Stimulated activated naive CD8-positive, alpha-beta T cell treated with anti-CD3 and anti-CD28 coated beads, Interleukin-15, amount 100 ng/mL, for 72 hours (primary cell): ENCODE measurements around the gene SP8.
A peak's percentile ranks its signal among the peaks of the same experiment; 100 is the strongest.
"Not testable (repeated sequence)": the region's sequence is repeated elsewhere in the genome, so short reads cannot be mapped to it uniquely, and the experiment has no call there.

Experiments
- ATAC-seq: fragments of 150-1000 bp; cut with Tn5 transposase; 2 replicates; pipeline ENCODE4 v1.10.0; 2021; ENCODE audit warnings: mild to moderate bottlenecking, moderate library complexity
- DNase-seq, 2 donors: peaks; one replicate each; pipeline ENCODE4 v3.0.0; 2021 to 2022
- H3K27ac Mint-ChIP-seq, 2 donors: one replicate each; pipeline ENCODE4 v1.8.0; 2022; ENCODE audit warnings: mild to moderate bottlenecking in 2 of 2, mixed read lengths in 2 of 2, moderate library complexity in 2 of 2
- H3K27me3 Mint-ChIP-seq: one replicate; pipeline ENCODE4 v1.8.0; 2022; ENCODE audit warnings: mixed read lengths
- H3K4me1 Mint-ChIP-seq: one replicate; pipeline ENCODE4 v1.8.0; 2022; ENCODE audit warnings: mild to moderate bottlenecking, mixed read lengths
- H3K4me3 Mint-ChIP-seq, 2 donors: one replicate each; pipeline ENCODE4 v1.8.0; 2022; ENCODE audit warnings: mild to moderate bottlenecking in 2 of 2, mixed read lengths in 2 of 2, moderate library complexity in 1 of 2
- H3K9me3 Mint-ChIP-seq, 2 donors: one replicate each; pipeline ENCODE4 v1.8.0; 2022; ENCODE audit warnings: mixed read lengths in 2 of 2

The SP8 gene

GRCh38 chr7:20786779-20787659, at the start of gene SP8:
TSS of gene SP8 (minus strand) at chr7:20786886. CDS start at chr7:20786798, 88 bp downstream.
- peak within 1 kb of the TSS in 1 of 2 donors; percentile 42 for H3K27ac Mint-ChIP-seq
- DNase-seq: peak in 1 of 2 donors; percentile 29
- H3K4me1 Mint-ChIP-seq: peaks cover 45% of the 10 kb centered on the region
- peak within 1 kb of the TSS; percentile 82 for H3K4me3 Mint-ChIP-seq
- ATAC-seq: peak; percentile 63
- H3K9me3 Mint-ChIP-seq: peaks cover 0 to 7% of the 10 kb centered on the region in 2 donors
- peaks cover 86% of the 10 kb centered on the region for H3K27me3 Mint-ChIP-seq

- H3K27ac Mint-ChIP-seq, H3K9me3 Mint-ChIP-seq, DNase-seq, H3K4me1 Mint-ChIP-seq, H3K27me3 Mint-ChIP-seq, H3K4me3 Mint-ChIP-seq, ATAC-seq: not testable (repeated sequence)
Observed at GRCh38 chr7:20836424-20836823, 49.7 kb upstream of the SP8 start.

DNA sequence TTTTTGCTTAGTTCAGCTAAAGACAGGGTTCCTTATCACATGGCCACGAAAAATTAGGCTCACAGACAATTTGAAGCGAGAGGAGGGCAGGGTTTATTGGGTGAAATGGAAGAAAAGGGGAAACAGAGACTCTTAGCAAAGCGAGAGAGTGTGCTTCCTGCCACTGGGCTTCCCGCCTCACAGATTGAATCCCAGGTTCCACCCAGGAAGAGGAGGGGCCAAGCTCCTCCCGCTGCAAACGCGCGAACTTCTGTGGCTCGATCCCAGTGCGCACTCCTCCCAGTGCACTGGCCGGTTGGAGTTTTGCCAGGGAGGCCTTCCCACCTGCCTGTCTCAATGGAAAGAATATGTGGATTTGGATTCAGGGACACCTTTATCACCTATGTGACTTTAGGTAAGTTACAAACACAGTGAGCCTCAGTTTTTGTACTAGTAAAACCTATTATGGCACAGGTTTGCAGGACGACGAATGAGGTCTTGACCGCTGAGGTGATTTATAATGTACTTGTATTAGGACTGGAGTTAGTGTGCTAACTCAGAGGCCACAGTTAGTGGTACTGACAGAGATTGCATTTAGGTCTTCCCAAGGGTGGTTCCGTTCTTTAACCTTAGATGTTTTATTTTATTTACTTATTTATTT, 48.5 kb upstream of the SP8 start:
- Mint-ChIP-seq H3K27ac (no peak overlapping the region), H3K27me3 (peaks cover 8% of the 10 kb centered on the region), H3K4me1 (no peaks in the 10 kb centered on the region), H3K9me3 (no peaks in the 10 kb centered on the region), H3K4me3 (no peak overlapping the region)
- DNase-seq: no peak
- no peak for ATAC-seq

DNA sequence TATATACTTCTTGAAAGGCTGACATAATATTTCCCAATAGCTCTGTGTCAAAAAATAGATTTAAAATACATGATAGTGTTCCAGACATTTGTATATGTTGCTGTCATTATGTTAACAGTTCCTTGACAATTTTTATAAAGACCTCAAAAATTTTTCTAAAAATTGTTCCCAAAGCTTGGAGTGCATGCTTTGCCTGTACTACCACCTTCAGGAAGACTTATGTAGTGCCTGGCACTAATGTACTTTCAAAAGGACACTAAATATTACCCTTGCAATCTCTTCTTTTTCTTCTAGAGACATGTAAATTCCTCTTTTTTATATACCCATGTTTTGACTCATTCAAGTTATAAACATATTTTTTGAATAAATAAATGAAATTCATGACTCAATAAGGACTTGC, 48.0 kb upstream of the SP8 start:
- Mint-ChIP-seq H3K4me1 (no peaks in the 10 kb centered on the region), H3K27ac (no peak overlapping the region), H3K4me3 (no peak overlapping the region), H3K9me3 (no peaks in the 10 kb centered on the region), H3K27me3 (peaks cover 8% of the 10 kb centered on the region)
- DNase-seq (no peak), ATAC-seq (no peak)

DNA sequence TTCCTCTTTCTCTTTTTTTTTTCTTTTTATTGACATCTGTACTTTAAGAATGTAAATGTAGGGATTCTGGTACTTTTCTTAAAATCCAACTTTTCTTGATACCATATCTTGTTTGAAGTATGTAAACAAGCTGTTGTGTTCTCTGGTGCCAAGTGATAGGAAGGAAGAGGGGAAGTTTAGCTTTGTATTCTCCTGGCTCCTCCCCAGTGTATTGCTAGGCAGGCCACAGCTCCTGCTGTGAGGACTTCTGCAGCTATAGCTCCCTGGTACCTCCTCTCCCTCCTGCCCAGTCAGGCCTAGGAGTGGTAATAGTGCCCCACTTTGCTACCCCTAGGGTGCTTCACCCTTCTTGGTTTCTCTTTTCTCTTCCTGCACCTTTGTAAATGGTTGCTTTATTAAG, 45.3 kb upstream of the SP8 start:
- no peak overlapping the region for H3K4me3 Mint-ChIP-seq
- no peaks in the 10 kb centered on the region for H3K4me1 Mint-ChIP-seq
- DNase-seq (no peak), ATAC-seq (no peak)
- peak overlapping the region in 1 of 2 donors; percentile 14 for H3K27ac Mint-ChIP-seq
- peaks cover 14% of the 10 kb centered on the region for H3K27me3 Mint-ChIP-seq
- no peaks in the 10 kb centered on the region for H3K9me3 Mint-ChIP-seq

DNA sequence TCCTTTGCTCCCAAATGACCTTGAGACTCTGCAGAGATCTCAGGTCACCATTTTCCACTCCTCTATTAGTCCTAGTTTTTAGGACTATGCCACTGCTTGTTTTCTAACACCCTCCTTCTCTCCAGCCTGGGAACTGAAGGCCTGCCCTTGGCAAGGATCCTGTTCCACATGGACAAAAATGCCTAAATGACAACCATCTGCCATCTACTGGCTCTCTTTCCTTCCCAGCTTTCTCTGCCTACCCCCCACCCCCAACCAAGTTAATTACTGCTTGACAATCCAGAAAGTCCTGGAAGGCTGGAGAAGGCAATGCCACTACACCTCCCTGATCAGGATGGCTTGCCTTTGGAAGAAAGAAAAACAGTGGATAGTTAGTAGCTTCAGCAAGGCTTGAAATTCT, 44.8 kb upstream of the SP8 start:
- H3K4me3 Mint-ChIP-seq: no peak overlapping the region
- H3K27ac Mint-ChIP-seq: no peak overlapping the region
- peaks cover 14% of the 10 kb centered on the region for H3K27me3 Mint-ChIP-seq
- no peak for ATAC-seq
- no peaks in the 10 kb centered on the region for H3K4me1 Mint-ChIP-seq
- H3K9me3 Mint-ChIP-seq: no peaks in the 10 kb centered on the region
- no peak for DNase-seq

DNA sequence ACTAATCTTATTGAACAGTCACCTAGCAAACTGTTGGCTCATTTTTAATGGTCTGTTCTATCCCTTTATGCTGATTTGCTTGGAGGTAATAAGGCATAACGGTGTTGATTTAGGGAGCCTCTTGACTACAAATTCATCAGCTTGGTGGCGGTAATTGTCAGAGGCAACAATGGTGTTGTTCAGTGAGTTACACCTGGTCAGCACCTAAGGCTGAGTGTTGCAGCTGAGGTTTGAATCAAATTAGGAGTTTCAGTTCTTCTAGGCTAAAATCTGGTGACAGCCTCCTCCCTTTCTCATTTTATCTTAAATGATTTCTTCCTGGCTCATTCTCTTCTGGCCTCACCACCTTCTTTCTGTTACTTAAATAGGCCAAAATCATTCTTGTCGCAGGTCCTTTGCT, 42.3 kb upstream of the SP8 start:
- no peaks in the 10 kb centered on the region for H3K4me1 Mint-ChIP-seq
- DNase-seq (no peak), ATAC-seq (no peak)
- H3K9me3 Mint-ChIP-seq: no peaks in the 10 kb centered on the region
- no peak overlapping the region for H3K27ac Mint-ChIP-seq
- H3K27me3 Mint-ChIP-seq: peaks cover 14% of the 10 kb centered on the region
- no peak overlapping the region for H3K4me3 Mint-ChIP-seq

- DNase-seq: no peak
- Mint-ChIP-seq H3K9me3 (no peaks in the 10 kb centered on the region), H3K27me3 (peaks cover 14% of the 10 kb centered on the region)
Observed at GRCh38 chr7:20827172-20827571, 40.5 kb upstream of the SP8 start.

DNA sequence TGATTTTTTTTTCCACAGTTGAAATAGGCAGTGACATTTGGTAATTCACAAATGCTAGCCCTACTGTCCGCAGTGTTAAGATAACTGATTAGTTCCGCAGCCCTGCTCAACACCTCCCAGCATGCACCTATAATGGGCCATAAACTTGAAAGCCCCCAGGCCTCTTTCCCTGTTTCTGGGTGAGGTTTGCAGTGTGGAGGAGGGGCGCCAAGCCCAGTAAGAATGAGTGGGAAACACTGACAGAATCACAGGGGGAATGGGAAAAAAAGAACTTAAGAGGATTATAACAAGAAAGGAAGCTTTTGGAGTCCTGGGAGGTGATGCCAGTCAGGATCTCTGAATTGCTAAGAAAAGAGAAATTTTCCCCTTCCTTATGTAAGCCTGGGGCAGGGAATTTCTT, 39.6 kb upstream of the SP8 start:
- H3K27ac Mint-ChIP-seq: no peak overlapping the region
- no peaks in the 10 kb centered on the region for H3K4me1 Mint-ChIP-seq
- ATAC-seq (no peak), DNase-seq (no peak)
- H3K27me3 Mint-ChIP-seq: peaks cover 9% of the 10 kb centered on the region
- no peak overlapping the region for H3K4me3 Mint-ChIP-seq
- H3K9me3 Mint-ChIP-seq: no peaks in the 10 kb centered on the region

More at GRCh38 chr7:20827172-20827571, 40.5 kb upstream of the SP8 start:
- Mint-ChIP-seq H3K27ac (no peak overlapping the region), H3K4me1 (no peaks in the 10 kb centered on the region), H3K4me3 (no peak overlapping the region)
- no peak for ATAC-seq

GRCh38 chr7:20825555-20825954, 38.9 kb upstream of the SP8 start:
- no peak overlapping the region for H3K27ac Mint-ChIP-seq
- H3K4me1 Mint-ChIP-seq: no peaks in the 10 kb centered on the region
- no peaks in the 10 kb centered on the region for H3K9me3 Mint-ChIP-seq
- peaks cover 7% of the 10 kb centered on the region for H3K27me3 Mint-ChIP-seq
- DNase-seq (no peak), ATAC-seq (no peak)
- no peak overlapping the region for H3K4me3 Mint-ChIP-seq

GRCh38 chr7:20821390-20821789, 34.7 kb upstream of the SP8 start:
- not testable (repeated sequence) for ATAC-seq, H3K4me1 Mint-ChIP-seq, H3K4me3 Mint-ChIP-seq, H3K27me3 Mint-ChIP-seq, H3K27ac Mint-ChIP-seq, H3K9me3 Mint-ChIP-seq, DNase-seq

- no peaks in the 10 kb centered on the region for H3K4me1 Mint-ChIP-seq
- H3K4me3 Mint-ChIP-seq: no peak overlapping the region
- H3K9me3 Mint-ChIP-seq: no peaks in the 10 kb centered on the region
- no peak for ATAC-seq
- DNase-seq: no peak
- H3K27me3 Mint-ChIP-seq: no peaks in the 10 kb centered on the region
- no peak overlapping the region for H3K27ac Mint-ChIP-seq
Observed at GRCh38 chr7:20816372-20816959, 29.8 kb upstream of the SP8 start.

DNA sequence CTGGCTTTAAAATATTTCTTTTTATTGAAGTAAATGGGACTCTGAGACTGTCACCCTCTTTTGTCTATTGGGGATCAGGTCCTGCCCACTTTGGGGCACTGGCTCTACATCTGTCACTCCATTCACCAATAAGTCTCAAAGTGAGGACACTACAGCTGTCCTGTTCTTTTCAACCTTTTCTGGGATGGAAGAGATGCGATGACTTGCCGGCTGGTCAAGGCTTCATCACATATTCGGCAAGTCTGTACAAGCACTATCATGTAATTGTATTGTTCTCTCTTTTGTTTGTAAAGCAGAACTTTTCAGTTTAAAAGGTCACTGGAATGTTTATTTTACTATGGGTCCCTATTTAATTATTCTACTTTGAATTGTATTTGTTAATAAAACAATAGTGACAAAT, 17.7 kb upstream of the SP8 start:
- no peaks in the 10 kb centered on the region for H3K9me3 Mint-ChIP-seq
- peaks cover 8% of the 10 kb centered on the region for H3K27me3 Mint-ChIP-seq
- ATAC-seq: no peak
- no peak for DNase-seq
- no peaks in the 10 kb centered on the region for H3K4me1 Mint-ChIP-seq
- no peak overlapping the region for H3K4me3 Mint-ChIP-seq
- no peak overlapping the region for H3K27ac Mint-ChIP-seq

- H3K4me1 Mint-ChIP-seq: peaks cover 19% of the 10 kb centered on the region
- H3K4me3 Mint-ChIP-seq: no peak overlapping the region
- H3K9me3 Mint-ChIP-seq: no peaks in the 10 kb centered on the region
- DNase-seq (no peak), ATAC-seq (no peak)
- H3K27ac Mint-ChIP-seq: no peak overlapping the region
- peaks cover 49% of the 10 kb centered on the region for H3K27me3 Mint-ChIP-seq
Observed at GRCh38 chr7:20799566-20800366, 13.1 kb upstream of the SP8 start.

DNA sequence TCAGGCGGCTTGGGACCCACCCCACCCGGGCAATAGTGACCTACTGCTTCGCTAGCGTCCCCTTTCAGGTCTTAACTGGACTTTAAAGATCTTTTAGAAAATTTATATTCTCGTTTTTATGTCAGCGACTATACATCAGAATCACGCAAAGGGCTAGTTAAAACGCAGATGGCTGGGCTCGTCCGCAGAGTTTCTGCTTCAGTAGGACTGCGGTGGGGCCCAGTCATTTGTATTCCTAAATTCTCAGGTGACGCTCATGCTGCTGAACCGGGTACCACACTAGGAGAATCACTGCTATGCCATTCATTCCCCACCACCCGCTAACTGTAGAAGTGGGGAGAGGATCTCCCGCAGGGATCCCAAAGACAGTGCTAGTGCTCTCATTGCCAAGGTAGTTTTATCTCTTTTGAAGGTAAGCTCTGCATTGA, 12.0 kb upstream of the SP8 start:
- peak overlapping the region; percentile 36 to 62 for H3K4me3 Mint-ChIP-seq
- H3K27ac Mint-ChIP-seq: peak overlapping the region in 1 of 2 donors; percentile 5
- H3K27me3 Mint-ChIP-seq: peaks cover 60% of the 10 kb centered on the region
- H3K4me1 Mint-ChIP-seq: peaks cover 19% of the 10 kb centered on the region
- H3K9me3 Mint-ChIP-seq: no peaks in the 10 kb centered on the region
- ATAC-seq: peak; percentile 10
- DNase-seq: no peak
